GM12873 (cell line): ENCODE data around the gene UGT1A1.

Source experiments
- TF ChIP-seq, protein P1 (sequence below): IDR thresholded peaks from 2 replicates; pipeline ENCODE4 v1.5.1; 2012; ENCODE audit warnings: low read depth, mild to moderate bottlenecking, moderate library complexity, low read length, control low read depth; ENCODE audit not compliant: insufficient read depth; ENCODE audit errors: missing control alignments

UGT1A1 gene

DNA sequence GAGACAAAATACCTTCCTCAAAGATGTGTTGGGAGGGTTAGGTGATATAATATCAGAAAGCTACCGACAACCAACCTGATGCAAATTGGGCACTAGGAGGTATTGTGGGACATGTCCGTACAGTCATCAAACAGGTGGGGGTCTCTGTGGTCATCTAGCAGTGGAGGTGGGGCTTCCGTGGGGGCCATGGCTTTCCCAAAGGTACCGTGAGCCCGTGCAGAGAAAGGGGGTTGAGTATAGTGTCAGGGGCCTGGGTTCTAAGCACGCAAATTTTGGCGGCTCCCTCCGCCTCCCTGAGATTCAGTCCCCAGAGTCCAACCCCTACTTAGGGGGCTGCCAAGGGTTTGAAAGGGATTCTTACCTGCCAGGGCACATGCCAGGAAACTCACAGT, 61.6 kb downstream of the UGT1A1 start:
- TF ChIP-seq, protein P1, sequence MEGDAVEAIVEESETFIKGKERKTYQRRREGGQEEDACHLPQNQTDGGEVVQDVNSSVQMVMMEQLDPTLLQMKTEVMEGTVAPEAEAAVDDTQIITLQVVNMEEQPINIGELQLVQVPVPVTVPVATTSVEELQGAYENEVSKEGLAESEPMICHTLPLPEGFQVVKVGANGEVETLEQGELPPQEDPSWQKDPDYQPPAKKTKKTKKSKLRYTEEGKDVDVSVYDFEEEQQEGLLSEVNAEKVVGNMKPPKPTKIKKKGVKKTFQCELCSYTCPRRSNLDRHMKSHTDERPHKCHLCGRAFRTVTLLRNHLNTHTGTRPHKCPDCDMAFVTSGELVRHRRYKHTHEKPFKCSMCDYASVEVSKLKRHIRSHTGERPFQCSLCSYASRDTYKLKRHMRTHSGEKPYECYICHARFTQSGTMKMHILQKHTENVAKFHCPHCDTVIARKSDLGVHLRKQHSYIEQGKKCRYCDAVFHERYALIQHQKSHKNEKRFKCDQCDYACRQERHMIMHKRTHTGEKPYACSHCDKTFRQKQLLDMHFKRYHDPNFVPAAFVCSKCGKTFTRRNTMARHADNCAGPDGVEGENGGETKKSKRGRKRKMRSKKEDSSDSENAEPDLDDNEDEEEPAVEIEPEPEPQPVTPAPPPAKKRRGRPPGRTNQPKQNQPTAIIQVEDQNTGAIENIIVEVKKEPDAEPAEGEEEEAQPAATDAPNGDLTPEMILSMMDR, result no peak

DNA sequence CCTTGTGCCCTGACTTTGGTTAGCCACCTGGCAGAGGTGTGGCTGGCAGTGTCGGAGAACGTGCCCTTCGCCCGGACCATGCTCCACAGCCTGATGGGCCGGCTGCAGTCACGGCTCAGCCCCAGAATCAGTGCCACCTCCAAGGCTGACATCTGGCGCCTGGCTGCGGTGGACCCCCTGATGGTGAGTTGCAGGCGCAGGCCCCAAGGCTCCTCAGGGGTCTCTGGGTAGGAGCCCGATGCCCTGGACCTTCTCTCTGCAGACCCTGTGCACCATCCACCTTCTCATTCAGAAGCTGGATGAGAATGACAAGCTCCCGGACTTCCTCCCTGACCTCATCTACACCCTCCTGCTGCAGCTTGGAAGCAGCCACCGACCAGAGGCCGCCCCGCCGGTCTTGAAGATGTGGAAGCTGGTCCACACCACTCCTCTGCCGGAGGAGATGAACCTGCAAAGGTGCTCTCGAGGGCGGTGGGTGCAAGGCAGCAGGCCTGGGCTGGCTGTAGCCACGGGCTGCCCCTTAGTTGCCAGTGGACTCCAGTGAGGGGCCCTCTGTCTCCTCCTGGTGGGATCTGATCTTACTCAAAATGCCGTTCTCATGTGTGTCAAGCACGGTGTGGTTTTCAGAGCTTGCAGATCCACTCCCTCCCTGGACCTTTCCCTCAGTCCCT, 62.2 kb downstream of the UGT1A1 start:
- TF ChIP-seq, protein P1, result no peak
